Mammary epithelial cell (primary cell): ENCODE data around the gene ERP44.

Experiments used
- EZH2 ChIP-seq: IDR thresholded peaks from 2 replicates; pipeline ENCODE4 v1.6.1; 2012; ENCODE audit warnings: low read length, inconsistent platforms, borderline replicate concordance
- TF ChIP-seq, protein P1 (sequence below), 2 donors: IDR thresholded peaks in 1 of 2; conservative IDR thresholded peaks in 1 of 2; 2 replicates each; pipeline ENCODE4 v1.5.1; 2011 to 2012; ENCODE audit warnings: inconsistent platforms in 2 of 2, low read length in 2 of 2, mild to moderate bottlenecking in 2 of 2, control low read depth in 1 of 2, low read depth in 1 of 2; ENCODE audit not compliant: insufficient read depth in 1 of 2; ENCODE audit errors: extremely low read depth in 1 of 2

DNA sequence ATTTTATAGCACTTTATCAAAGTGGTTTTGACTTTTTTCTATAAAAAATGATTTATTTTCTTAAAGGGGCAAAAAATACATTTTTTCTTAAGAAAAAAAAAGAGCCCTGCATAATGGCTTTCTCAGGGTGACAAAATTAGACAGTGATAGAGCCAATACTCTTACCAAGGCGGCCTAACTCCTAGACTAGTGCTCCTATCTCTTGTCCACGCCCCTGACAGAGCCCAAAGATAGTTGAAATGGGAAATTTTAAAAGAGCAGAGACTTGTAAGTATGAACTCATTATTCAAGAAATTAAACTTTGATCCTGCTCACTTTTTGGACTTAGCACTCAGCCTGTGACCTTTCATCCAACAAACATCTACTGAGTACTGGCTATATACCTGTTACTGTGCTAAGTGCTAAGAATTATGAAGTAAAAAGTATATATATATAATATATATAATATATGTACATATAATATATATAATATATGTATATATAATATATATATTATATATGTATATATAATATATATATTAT lies 1.4 kb upstream of the ERP44 start:
- TF ChIP-seq, protein P1, sequence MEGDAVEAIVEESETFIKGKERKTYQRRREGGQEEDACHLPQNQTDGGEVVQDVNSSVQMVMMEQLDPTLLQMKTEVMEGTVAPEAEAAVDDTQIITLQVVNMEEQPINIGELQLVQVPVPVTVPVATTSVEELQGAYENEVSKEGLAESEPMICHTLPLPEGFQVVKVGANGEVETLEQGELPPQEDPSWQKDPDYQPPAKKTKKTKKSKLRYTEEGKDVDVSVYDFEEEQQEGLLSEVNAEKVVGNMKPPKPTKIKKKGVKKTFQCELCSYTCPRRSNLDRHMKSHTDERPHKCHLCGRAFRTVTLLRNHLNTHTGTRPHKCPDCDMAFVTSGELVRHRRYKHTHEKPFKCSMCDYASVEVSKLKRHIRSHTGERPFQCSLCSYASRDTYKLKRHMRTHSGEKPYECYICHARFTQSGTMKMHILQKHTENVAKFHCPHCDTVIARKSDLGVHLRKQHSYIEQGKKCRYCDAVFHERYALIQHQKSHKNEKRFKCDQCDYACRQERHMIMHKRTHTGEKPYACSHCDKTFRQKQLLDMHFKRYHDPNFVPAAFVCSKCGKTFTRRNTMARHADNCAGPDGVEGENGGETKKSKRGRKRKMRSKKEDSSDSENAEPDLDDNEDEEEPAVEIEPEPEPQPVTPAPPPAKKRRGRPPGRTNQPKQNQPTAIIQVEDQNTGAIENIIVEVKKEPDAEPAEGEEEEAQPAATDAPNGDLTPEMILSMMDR (conservative IDR thresholded peaks at IDR 0.05 in 1 of 2, IDR thresholded peaks at IDR 0.05 in 1 of 2; ENCODE audit: extremely low read depth in 1 of 2, insufficient read depth in 1 of 2, low read depth in 1 of 2, low read length in 2 of 2), result no peak
- TF ChIP-seq EZH2, result no peak
